Panc1 (cell line): ENCODE results near the gene TTLL5. TPM values are rescaled to one million over a fixed set of nuclear protein-coding genes. Genes with fewer than 3 reads are reported as not detected.
A peak's percentile ranks its signal among the peaks of the same experiment; 100 is the strongest.

Source experiments
- ATAC-seq: fragments of 200-7000 bp; cut with Tn5 transposase; 2 replicates; pipeline ENCODE4 v1.9.1; 2020; ENCODE audit warnings: mild to moderate bottlenecking, moderate library complexity
- BruUV-seq: library from RNA; stranded (reverse); fragments of 400-500 nt; replicated peaks from 2 replicates; lab custom pipeline; 2021; lab: Mats Ljungman, UMichigan
- CTCF ChIA-PET: fragments of 300-600 bp; sonication (Branson Sonifier 250); formaldehyde crosslinking; loops from one replicate; lab custom pipeline; 2022; ENCODE audit warnings: antibody characterized with exemption; lab: Charles Lee
- POLR2A ChIA-PET: fragments of 300-600 bp; sonication (Branson Sonifier 250); formaldehyde crosslinking; loops from one replicate; lab custom pipeline; 2022; ENCODE audit warnings: antibody characterized with exemption; lab: Charles Lee
- DNase-seq: peaks from one replicate; pipeline ENCODE4 v3.0.0-alpha.2; 2010; ENCODE audit warnings: low read depth, low spot score
- H3K27ac ChIP-seq: 2 replicates; pipeline ENCODE4 v1.5.1; 2011; ENCODE audit warnings: mild to moderate bottlenecking, low read length, inconsistent platforms
- H3K27me3 ChIP-seq: fragments of 200-500 bp; sonication (Bioruptor generic); 2 replicates; pipeline ENCODE4 v1.6.0; 2014; ENCODE audit warnings: low read length, inconsistent platforms; ENCODE audit not compliant: control insufficient read depth, insufficient read depth
- H3K36me3 ChIP-seq: fragments of 200-500 bp; sonication (Bioruptor generic); 2 replicates; pipeline ENCODE4 v1.5.1; 2014; ENCODE audit warnings: inconsistent platforms, mild to moderate bottlenecking, low read length, moderate library complexity; ENCODE audit not compliant: control insufficient read depth, insufficient read depth
- H3K4me1 ChIP-seq: 2 replicates; pipeline ENCODE4 v1.5.1; 2011; ENCODE audit warnings: inconsistent platforms, mild to moderate bottlenecking, low read length, moderate library complexity; ENCODE audit not compliant: control insufficient read depth, insufficient read depth
- H3K4me3 ChIP-seq, 2 experiments: 2 replicates each; pipeline ENCODE4 v1.5.1; 2011 to 2012; ENCODE audit warnings: low read depth in 2 of 2, low read length in 2 of 2, mild to moderate bottlenecking in 2 of 2, inconsistent platforms in 1 of 2, moderate library complexity in 1 of 2
- H3K9me3 ChIP-seq: fragments of 200-500 bp; sonication (Bioruptor generic); 2 replicates; pipeline ENCODE4 v1.5.1; 2014; ENCODE audit warnings: low read depth, mild to moderate bottlenecking, inconsistent platforms, low read length, moderate library complexity; ENCODE audit not compliant: control insufficient read depth, insufficient read depth
- POLR2AphosphoS5 ChIP-seq: IDR thresholded peaks from 2 replicates; pipeline ENCODE4 v1.6.1; 2012; ENCODE audit warnings: mild to moderate bottlenecking, low read depth, low read length, moderate library complexity
- SIN3A ChIP-seq: IDR thresholded peaks from 2 replicates; pipeline ENCODE4 v1.6.1; 2012; ENCODE audit warnings: low read depth, mild to moderate bottlenecking, low read length, moderate library complexity, borderline replicate concordance; ENCODE audit not compliant: insufficient read depth
- TCF7L2 ChIP-seq: IDR thresholded peaks from 2 replicates; pipeline ENCODE4 v1.6.1; 2011; ENCODE audit warnings: mild to moderate bottlenecking, low read depth, low read length, inconsistent platforms
- in situ Hi-C: cut with HindIII; loops from 2 replicates; pipeline ENCODE4 v1.10.0; 2016; ENCODE audit warnings: low sequenced_read_pairs, low pct_unique_long_range_greater_than_20kb
- intact Hi-C: fragments of 100-400 bp; cut with micrococcal nuclease; formaldehyde crosslinking; loops from one replicate; pipeline ENCODE4 v1.10.0; 2022; ENCODE audit not compliant: unreplicated experiment
- total RNA-seq: library from RNA; stranded (reverse); gene quantifications from one replicate; pipeline ENCODE4 v1.2.1, GENCODE V29; 2021; ENCODE audit not compliant: unreplicated experiment
- TF ChIP-seq, protein P1 (sequence below), 2 experiments: IDR thresholded peaks; 2 replicates each; pipeline ENCODE4 v1.6.1; 2011 to 2012; ENCODE audit warnings: low read depth in 2 of 2, control low read depth in 1 of 2, low read length in 1 of 2, mild to moderate bottlenecking in 1 of 2, moderate library complexity in 1 of 2; ENCODE audit not compliant: insufficient read depth in 1 of 2
- TF ChIP-seq, protein P2 (sequence below): fragments of 450-650 bp; IDR thresholded peaks from 2 replicates; pipeline ENCODE4 v1.5.1; 2017; ENCODE audit warnings: mild to moderate bottlenecking

Gene TTLL5
- total RNA-seq, 1 experiment from 2014 or later: 23.5 TPM

DNA sequence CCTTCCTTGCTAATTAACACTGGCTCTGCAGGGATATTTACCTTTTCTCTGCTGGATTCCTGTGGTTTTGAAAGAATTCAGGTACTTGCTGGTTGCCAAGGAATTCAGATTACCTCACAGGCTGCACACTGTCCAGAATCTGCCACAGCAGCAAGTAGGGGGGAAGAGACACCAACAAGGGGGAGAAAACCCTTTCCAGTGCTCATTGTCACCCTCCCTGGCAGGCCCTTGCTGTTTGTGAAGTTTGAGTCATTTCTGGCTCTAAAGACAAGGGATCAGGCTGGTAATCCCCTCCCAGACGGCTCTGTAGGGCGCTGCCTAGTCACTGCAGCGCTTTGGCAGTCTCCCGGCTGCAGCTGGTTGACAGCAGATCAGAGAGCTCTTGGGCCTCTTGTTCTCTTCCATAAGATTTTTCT, 50.8 kb downstream of the TTLL5 start:
- no peaks in the 10 kb centered on the region for H3K36me3 ChIP-seq
- no peaks in the 10 kb centered on the region for H3K27me3 ChIP-seq
- intact Hi-C loops (loop anchor here (10.0 kb wide), 1 partner anchor 193 kb away; no protein-coding TSS in a partner anchor), in situ Hi-C loops (no loop called here)
- peak; percentile 32; the same call in 1 of the 2 replicates for TF ChIP-seq POLR2AphosphoS5
- TF ChIP-seq, protein P1, sequence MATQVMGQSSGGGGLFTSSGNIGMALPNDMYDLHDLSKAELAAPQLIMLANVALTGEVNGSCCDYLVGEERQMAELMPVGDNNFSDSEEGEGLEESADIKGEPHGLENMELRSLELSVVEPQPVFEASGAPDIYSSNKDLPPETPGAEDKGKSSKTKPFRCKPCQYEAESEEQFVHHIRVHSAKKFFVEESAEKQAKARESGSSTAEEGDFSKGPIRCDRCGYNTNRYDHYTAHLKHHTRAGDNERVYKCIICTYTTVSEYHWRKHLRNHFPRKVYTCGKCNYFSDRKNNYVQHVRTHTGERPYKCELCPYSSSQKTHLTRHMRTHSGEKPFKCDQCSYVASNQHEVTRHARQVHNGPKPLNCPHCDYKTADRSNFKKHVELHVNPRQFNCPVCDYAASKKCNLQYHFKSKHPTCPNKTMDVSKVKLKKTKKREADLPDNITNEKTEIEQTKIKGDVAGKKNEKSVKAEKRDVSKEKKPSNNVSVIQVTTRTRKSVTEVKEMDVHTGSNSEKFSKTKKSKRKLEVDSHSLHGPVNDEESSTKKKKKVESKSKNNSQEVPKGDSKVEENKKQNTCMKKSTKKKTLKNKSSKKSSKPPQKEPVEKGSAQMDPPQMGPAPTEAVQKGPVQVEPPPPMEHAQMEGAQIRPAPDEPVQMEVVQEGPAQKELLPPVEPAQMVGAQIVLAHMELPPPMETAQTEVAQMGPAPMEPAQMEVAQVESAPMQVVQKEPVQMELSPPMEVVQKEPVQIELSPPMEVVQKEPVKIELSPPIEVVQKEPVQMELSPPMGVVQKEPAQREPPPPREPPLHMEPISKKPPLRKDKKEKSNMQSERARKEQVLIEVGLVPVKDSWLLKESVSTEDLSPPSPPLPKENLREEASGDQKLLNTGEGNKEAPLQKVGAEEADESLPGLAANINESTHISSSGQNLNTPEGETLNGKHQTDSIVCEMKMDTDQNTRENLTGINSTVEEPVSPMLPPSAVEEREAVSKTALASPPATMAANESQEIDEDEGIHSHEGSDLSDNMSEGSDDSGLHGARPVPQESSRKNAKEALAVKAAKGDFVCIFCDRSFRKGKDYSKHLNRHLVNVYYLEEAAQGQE (IDR thresholded peaks at IDR 0.05; ENCODE audit: insufficient read depth in 1 of 2, low read depth in 2 of 2, low read length in 1 of 2): no peak
- TF ChIP-seq TCF7L2: peak; percentile 45; the same call in 1 of the 2 replicates
- CTCF ChIA-PET: interaction anchor here (0.6 to 3.5 kb wide), 3 partner anchors 270 to 274 kb away, joined by 4 to 54 read pairs (median 10); partner anchors contain the start of genes IFT43 and TGFB3
- ATAC-seq (peak; percentile 90), DNase-seq (peak; percentile 13)
- BruUV-seq: no TSS peak
- H3K4me3 ChIP-seq: no peak overlapping the region
- H3K27ac ChIP-seq: peak overlapping the region; percentile 70
- H3K9me3 ChIP-seq: no peaks in the 10 kb centered on the region
- POLR2A ChIA-PET: no interaction called here
- peaks cover 19% of the 10 kb centered on the region for H3K4me1 ChIP-seq

DNA sequence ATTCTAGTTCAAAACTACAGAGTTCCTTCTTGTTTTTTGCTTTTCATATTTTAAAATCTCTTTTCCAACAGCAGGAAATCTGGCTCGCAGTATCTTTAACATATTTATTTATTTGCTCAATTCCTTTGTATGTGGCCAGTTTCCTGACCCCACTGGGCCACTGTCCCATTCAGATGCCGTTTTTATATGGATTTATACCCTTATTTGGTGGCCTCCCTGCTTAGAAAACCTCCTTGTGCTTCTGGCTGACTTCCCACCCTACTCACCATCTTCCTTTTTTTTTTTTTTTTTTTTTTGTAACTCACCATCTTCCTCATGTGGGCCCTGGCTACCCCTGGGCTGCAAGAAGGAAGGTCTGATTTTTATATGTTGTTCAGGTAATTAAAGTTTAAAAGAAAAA, 53.9 kb downstream of the TTLL5 start:
- Histone ChIP-seq H3K4me3 (no peak overlapping the region), H3K27ac (no peak overlapping the region), H3K4me1 (peaks cover 19% of the 10 kb centered on the region), H3K36me3 (no peaks in the 10 kb centered on the region; the same call in 1 of the 2 replicates), H3K9me3 (no peaks in the 10 kb centered on the region), H3K27me3 (no peaks in the 10 kb centered on the region)
- in situ Hi-C loops: no loop called here
- TF ChIP-seq, protein P2, sequence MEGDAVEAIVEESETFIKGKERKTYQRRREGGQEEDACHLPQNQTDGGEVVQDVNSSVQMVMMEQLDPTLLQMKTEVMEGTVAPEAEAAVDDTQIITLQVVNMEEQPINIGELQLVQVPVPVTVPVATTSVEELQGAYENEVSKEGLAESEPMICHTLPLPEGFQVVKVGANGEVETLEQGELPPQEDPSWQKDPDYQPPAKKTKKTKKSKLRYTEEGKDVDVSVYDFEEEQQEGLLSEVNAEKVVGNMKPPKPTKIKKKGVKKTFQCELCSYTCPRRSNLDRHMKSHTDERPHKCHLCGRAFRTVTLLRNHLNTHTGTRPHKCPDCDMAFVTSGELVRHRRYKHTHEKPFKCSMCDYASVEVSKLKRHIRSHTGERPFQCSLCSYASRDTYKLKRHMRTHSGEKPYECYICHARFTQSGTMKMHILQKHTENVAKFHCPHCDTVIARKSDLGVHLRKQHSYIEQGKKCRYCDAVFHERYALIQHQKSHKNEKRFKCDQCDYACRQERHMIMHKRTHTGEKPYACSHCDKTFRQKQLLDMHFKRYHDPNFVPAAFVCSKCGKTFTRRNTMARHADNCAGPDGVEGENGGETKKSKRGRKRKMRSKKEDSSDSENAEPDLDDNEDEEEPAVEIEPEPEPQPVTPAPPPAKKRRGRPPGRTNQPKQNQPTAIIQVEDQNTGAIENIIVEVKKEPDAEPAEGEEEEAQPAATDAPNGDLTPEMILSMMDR: no peak
- TF ChIP-seq POLR2AphosphoS5 (no peak), TCF7L2 (no peak), SIN3A (no peak)
- TF ChIP-seq, protein P1 (IDR thresholded peaks at IDR 0.05; ENCODE audit: insufficient read depth in 1 of 2, low read depth in 2 of 2, low read length in 1 of 2): no peak
- intact Hi-C loops: loop anchor here (10.0 kb wide), 1 partner anchor 190 kb away; no protein-coding TSS in a partner anchor
- DNase-seq (no peak), ATAC-seq (no peak)
- no TSS peak for BruUV-seq
- POLR2A ChIA-PET: no interaction called here
- CTCF ChIA-PET: no interaction called here
